GM21528 (cell line): ENCODE results near the gene CKAP5.
"Not testable (repeated sequence)": the region's sequence is repeated elsewhere in the genome, so short reads cannot be mapped to it uniquely, and the experiment has no call there.

ENCODE experiments used
- ATAC-seq: cut with Tn5 transposase; IDR thresholded peaks from one replicate; pipeline ENCODE4 v1.9.1; 2021; ENCODE audit warnings: mild to moderate bottlenecking, moderate library complexity; ENCODE audit not compliant: unreplicated experiment, low FRiP score

CKAP5 gene

DNA sequence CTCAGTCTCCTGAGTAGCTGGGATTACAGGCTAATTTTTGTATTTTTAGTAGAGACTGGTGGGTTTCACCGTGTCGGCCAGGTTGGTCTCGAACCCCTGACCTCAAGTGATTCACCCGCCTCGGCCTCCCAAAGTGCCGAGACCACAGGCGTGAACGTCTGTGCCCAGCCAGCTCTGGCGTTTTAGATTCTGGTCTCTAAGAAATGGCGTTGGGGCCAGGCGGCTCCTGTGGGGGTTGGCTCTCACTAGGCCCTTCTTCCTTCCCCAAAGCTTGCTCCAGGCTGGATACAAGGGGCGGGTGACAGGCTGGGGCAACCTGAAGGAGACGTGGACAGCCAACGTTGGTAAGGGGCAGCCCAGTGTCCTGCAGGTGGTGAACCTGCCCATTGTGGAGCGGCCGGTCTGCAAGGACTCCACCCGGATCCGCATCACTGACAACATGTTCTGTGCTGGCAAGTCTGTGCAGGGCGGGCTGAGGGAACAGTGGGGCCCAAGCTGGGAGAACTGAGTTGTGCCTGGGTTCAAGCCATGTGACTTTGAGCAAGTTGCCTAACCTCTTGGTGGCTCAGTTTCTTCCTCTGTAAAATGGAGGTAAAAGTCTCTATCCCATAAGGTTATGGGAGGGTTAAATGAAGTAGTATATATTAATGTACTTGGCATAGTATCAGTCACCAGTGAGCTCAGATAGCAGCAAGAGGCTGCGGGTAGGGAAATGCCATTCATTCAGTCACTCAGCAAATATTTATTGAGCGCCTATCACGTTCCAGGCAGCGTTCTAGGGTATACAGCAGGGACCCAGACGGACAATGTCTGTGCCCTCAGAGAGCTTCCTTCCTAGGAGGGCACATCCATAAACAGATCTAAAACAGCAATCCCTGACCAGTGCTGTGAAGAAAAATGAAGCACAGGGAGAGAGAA lies 116.7 kb downstream of the CKAP5 start:
- ATAC-seq: no peak

GRCh38 chr11:46728659-46729040 lies 117.4 kb downstream of the CKAP5 start:
- no peak for ATAC-seq

GRCh38 chr11:46727952-46728658 lies 118.0 kb downstream of the CKAP5 start:
- ATAC-seq: no peak

GRCh38 chr11:46726206-46726862 lies 119.7 kb downstream of the CKAP5 start:
- no peak for ATAC-seq

- no peak for ATAC-seq
These were observed 120.5 kb downstream of the CKAP5 start for GRCh38 chr11:46725338-46726205.

DNA sequence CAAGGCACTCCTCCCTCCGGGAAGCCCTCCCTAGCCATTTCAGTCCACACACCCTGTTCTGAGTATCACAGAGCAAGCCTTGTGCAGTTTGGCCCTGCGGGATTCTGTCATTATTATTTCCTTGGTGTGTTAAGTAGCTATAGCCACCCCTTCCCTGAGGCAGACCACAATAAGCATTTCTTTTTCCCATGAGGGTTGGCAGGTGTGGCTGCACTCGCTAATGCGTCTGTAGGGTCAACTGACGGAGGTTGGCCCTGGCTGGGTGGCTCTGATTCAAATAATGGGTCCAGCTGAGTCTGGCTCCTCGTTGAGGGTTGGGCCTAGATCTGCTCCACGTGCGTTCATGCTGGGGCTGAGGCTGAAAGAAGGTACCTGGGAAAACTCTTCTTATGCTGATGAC lies 122.0 kb downstream of the CKAP5 start:
- ATAC-seq: no peak

GRCh38 chr11:46723359-46723680 lies 122.8 kb downstream of the CKAP5 start:
- no peak for ATAC-seq

- no peak for ATAC-seq
These were observed 123.3 kb downstream of the CKAP5 start for GRCh38 chr11:46722566-46723358.

DNA sequence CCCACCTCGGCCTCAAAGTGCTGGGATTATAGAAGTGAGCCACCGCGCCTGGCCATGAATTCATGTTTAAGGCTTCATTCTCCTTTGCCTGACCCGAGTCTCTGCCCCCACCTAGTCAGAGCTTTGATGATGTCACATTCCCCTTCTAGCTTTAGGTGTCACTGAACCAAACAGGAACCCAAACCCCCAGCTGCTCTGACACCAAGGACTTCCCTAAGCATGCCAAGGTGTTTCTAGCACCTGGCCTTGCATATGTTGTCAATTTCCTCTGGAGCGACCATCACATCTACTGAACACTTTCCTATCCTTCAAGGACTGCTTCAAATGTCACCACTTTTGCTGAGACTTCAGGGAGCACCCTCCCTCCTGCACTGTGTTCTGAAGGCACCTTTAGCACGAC lies 124.8 kb downstream of the CKAP5 start:
- ATAC-seq: no peak

DNA sequence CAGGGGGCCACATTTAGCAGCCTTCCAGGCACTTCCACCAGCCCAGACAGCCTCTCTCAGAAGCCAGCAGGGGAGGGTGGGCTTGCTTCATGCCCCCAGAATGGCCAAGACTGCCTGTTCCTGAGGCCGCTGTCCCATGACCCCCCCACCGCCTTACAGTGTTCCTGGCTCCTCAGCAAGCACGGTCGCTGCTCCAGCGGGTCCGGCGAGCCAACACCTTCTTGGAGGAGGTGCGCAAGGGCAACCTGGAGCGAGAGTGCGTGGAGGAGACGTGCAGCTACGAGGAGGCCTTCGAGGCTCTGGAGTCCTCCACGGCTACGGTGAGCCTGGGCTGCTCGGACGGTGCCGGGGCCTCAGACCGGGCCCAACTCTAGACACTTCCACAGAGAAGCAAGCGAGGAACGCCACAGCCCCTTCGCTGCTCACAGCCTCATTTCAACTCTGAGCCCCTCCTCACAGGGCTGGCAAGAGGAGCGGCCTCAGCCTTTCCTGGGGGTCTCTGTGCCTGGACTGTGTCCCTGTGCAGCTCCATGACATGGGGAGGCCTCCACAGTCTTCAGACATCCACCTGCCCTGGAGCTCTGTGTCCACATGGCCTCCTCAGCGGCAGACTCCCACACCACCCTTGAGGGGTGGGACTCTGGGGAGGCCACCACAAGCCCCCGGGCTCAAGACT lies 126.4 kb downstream of the CKAP5 start:
- no peak for ATAC-seq

GRCh38 chr11:46719048-46719542 lies 127.0 kb downstream of the CKAP5 start, which contains the start of gene F2:
F2 (plus strand) TSS chr11:46719213; CDS start chr11:46719236, 23 bp downstream.
- no peak for ATAC-seq

- no peak for ATAC-seq
These were observed 127.7 kb downstream of the CKAP5 start for GRCh38 chr11:46718155-46719019.

DNA sequence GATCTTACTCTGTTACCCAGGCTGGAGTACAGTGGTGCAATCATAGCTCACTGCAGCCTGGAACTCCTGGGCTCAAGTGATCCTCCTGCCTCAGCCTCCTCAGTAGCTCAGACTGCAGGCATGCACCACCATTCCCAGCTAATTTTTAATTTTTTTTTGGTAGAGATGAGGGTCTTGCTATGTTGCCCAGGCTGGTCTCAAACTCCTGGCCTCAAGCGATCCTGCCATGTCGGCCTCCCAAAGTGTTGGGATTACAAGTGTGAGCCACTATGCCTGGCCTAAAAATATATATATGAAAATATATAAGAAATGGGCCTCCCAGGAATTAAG lies 128.3 kb downstream of the CKAP5 start:
- ATAC-seq: not testable (repeated sequence)

DNA sequence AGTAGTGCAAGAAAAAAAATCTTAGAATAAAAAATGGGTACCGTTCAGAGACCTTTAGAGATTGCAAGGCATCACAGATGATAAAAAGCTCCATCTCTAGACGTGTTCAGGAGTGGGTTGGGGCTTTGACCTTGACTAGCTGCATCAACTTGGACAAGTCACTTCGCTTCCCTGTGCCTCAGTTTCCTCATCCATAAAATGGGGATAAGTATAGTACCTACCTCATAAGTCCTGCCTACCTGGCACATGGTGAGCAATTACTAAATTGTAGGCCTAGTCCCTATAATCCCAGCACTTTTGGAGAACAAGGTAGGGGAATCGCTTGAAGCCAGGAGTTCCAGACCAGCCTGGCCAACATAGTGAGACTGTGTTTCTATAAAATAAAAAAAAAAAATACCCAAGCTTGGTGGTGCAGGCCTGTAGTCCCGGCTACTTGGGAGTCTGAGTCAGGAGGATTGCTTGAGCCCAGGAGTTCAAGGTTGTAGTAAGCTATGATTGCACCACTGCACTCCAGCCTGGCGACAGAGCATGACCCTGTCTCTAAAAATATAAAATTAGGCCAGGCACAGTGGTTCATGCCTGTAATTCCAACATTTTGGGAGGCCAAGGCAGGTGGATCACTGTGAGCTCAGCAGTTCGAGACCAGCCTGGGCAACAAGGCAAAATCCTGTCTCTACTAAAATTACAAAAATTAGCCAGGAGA lies 133.1 kb downstream of the CKAP5 start:
- no peak for ATAC-seq

GRCh38 chr11:46711303-46711702 lies 134.8 kb downstream of the CKAP5 start:
- ATAC-seq: no peak

- ATAC-seq: no peak
These were observed 135.2 kb downstream of the CKAP5 start for GRCh38 chr11:46710821-46711269.

DNA sequence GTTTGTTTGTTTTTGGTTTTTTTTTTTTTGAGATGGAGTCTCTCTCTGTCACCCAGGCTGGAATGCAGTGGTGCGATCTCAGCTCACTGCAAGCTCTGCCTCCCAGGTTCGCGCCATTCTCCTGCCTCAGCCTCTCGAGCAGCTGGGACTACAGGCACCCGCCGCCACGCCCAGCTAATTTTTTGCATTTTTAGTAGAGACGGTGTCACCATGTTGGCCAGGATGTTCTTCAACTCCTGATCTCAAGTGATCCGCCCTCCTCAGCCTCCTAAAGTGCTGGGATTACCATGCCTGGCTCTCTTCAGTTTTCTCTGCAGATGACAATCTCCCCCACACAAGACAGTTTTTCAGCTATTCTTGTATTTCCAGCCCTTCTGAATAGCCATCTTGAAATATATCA lies 136.7 kb downstream of the CKAP5 start:
- ATAC-seq: not testable (repeated sequence)
